ENCODE measurements around the gene SLC39A11. TPM values are rescaled to one million over a fixed set of nuclear protein-coding genes. Genes with fewer than 3 reads are reported as not detected.

The SLC39A11 gene
- total RNA-seq, 1 donor from 2014 or later = 21.5 TPM

DNA sequence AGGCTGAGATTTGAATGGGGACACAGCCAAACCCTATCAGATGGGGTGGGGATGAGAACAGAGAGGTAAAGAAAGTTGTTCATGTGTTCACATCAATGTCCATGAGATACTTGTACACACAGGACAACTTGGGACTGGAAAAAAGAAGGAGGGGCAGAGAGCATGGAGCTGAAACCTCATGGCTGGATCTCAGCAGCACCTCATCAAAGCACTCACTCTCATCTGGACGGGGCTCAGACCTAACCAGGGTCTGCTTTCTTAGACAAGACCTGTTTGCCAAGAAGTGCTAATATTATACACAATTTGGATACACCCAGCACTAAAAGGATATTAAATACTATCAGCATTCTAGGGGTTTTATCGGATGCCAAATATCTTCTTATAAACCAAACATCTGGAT lies 399.8 kb downstream of the SLC39A11 start:
- H3K27ac Mint-ChIP-seq (ENCODE audit: unreplicated experiment) = no peak overlapping the region
- TF ChIP-seq EZH2 (IDR thresholded peaks at IDR 0.05; ENCODE audit: insufficient read depth, low read length) = no peak
- TF ChIP-seq, protein P1, sequence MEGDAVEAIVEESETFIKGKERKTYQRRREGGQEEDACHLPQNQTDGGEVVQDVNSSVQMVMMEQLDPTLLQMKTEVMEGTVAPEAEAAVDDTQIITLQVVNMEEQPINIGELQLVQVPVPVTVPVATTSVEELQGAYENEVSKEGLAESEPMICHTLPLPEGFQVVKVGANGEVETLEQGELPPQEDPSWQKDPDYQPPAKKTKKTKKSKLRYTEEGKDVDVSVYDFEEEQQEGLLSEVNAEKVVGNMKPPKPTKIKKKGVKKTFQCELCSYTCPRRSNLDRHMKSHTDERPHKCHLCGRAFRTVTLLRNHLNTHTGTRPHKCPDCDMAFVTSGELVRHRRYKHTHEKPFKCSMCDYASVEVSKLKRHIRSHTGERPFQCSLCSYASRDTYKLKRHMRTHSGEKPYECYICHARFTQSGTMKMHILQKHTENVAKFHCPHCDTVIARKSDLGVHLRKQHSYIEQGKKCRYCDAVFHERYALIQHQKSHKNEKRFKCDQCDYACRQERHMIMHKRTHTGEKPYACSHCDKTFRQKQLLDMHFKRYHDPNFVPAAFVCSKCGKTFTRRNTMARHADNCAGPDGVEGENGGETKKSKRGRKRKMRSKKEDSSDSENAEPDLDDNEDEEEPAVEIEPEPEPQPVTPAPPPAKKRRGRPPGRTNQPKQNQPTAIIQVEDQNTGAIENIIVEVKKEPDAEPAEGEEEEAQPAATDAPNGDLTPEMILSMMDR (IDR thresholded peaks at IDR 0.05; ENCODE audit: insufficient read depth, low read depth, low read length) = no peak
- no peaks in the 10 kb centered on the region for H3K9me3 ChIP-seq (ENCODE audit: insufficient read depth, low read depth, low read length)
- H3K36me3 Mint-ChIP-seq (ENCODE audit: low read depth, unreplicated experiment) = peaks cover 12% of the 10 kb centered on the region
- no peak overlapping the region for H3K4me2 ChIP-seq (ENCODE audit: low read length)
- H3K4me3 Mint-ChIP-seq (ENCODE audit: unreplicated experiment) = no peak overlapping the region
- H3K4me1 Mint-ChIP-seq (ENCODE audit: low read depth, unreplicated experiment) = peaks cover 3% of the 10 kb centered on the region
- H3K27ac ChIP-seq (ENCODE audit: low read depth, low read length) = peak overlapping the region; percentile 91
- no peak overlapping the region for H3K4me3 ChIP-seq (ENCODE audit: insufficient read depth, low read depth, low read length)
- H3K79me2 ChIP-seq (ENCODE audit: insufficient read depth, low read length) = no peaks in the 10 kb centered on the region
- H3K9ac ChIP-seq (ENCODE audit: low read length) = peak overlapping the region; percentile 63
- peaks cover 6% of the 10 kb centered on the region for H3K27me3 Mint-ChIP-seq (ENCODE audit: low read depth, unreplicated experiment)
- no peaks in the 10 kb centered on the region for H3K27me3 ChIP-seq (ENCODE audit: insufficient read depth, low read length)
- H3K4me1 ChIP-seq (ENCODE audit: insufficient read depth, low read length) = peaks cover 16% of the 10 kb centered on the region
- H4K20me1 ChIP-seq (ENCODE audit: insufficient read depth, low read length) = no peaks in the 10 kb centered on the region
- peaks cover 5% of the 10 kb centered on the region for H3K9me3 Mint-ChIP-seq (ENCODE audit: unreplicated experiment)
- H2AFZ ChIP-seq (ENCODE audit: low read depth, low read length) = no peak overlapping the region
- H3K36me3 ChIP-seq (ENCODE audit: insufficient read depth, low read length) = no peaks in the 10 kb centered on the region
- DNase-seq (ENCODE audit: low read depth) = no peak
- FAIRE-seq = no peak

DNA sequence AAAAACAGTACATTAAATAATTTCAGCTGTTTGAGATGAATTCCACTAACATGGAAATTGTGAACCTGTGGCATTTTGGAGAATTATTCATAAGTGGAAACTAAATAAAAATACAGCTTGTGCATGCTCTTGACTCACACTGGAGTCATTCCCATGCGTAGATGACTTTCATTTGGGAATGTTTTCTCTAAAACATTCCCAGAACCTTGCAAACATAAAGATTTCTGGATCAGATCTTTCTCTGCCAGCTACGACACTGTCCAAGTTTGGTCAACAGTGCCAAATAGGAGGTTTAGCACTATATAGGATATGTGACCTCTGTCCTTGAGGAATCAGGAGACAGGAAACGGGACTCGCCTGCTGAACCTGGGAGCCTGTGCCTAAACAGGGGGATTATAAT lies 400.9 kb downstream of the SLC39A11 start:
- TF ChIP-seq EZH2 (IDR thresholded peaks at IDR 0.05; ENCODE audit: insufficient read depth, low read length) = no peak
- TF ChIP-seq, protein P1 (IDR thresholded peaks at IDR 0.05; ENCODE audit: insufficient read depth, low read depth, low read length) = no peak
- no peaks in the 10 kb centered on the region for H3K36me3 ChIP-seq (ENCODE audit: insufficient read depth, low read length)
- FAIRE-seq (peak; percentile 43), DNase-seq (ENCODE audit: low read depth) (peak; percentile 87)
- no peak overlapping the region for H3K4me3 Mint-ChIP-seq (ENCODE audit: unreplicated experiment)
- H3K27me3 Mint-ChIP-seq (ENCODE audit: low read depth, unreplicated experiment) = peaks cover 6% of the 10 kb centered on the region
- no peaks in the 10 kb centered on the region for H4K20me1 ChIP-seq (ENCODE audit: insufficient read depth, low read length)
- H3K9me3 ChIP-seq (ENCODE audit: insufficient read depth, low read depth, low read length) = no peaks in the 10 kb centered on the region
- H3K36me3 Mint-ChIP-seq (ENCODE audit: low read depth, unreplicated experiment) = peaks cover 12% of the 10 kb centered on the region
- H3K4me1 ChIP-seq (ENCODE audit: insufficient read depth, low read length) = peaks cover 16% of the 10 kb centered on the region
- peaks cover 5% of the 10 kb centered on the region for H3K9me3 Mint-ChIP-seq (ENCODE audit: unreplicated experiment)
- no peaks in the 10 kb centered on the region for H3K79me2 ChIP-seq (ENCODE audit: insufficient read depth, low read length)
- H3K27ac Mint-ChIP-seq (ENCODE audit: unreplicated experiment) = no peak overlapping the region
- peak overlapping the region; percentile 58 for H3K4me2 ChIP-seq (ENCODE audit: low read length)
- no peaks in the 10 kb centered on the region for H3K4me1 Mint-ChIP-seq (ENCODE audit: low read depth, unreplicated experiment)
- no peaks in the 10 kb centered on the region for H3K27me3 ChIP-seq (ENCODE audit: insufficient read depth, low read length)
- H3K9ac ChIP-seq (ENCODE audit: low read length) = peak overlapping the region; percentile 63
- peak overlapping the region; percentile 91 for H3K27ac ChIP-seq (ENCODE audit: low read depth, low read length)
- H3K4me3 ChIP-seq (ENCODE audit: insufficient read depth, low read depth, low read length) = no peak overlapping the region
- no peak overlapping the region for H2AFZ ChIP-seq (ENCODE audit: low read depth, low read length)

DNA sequence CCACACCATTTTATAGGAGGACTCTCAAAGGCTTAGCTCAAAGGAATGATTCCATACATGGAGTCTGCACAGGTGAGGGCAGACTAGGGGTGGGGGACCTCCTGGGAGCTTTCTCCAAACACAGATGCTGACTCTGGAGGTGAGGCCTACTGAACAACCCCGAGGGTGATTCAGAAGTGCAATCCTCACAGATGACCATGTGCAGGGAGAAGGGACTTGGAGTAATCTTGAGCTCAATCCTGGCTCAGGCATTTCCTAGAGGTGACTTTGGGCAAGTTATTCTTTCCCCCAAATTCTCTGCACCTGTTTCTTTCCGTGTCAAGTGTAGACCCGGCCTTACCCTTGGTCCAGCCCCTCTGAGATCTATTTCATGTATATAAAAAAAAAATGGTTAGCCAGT lies 401.5 kb downstream of the SLC39A11 start:
- Mint-ChIP-seq H3K4me1 (ENCODE audit: low read depth, unreplicated experiment) (no peaks in the 10 kb centered on the region), H3K27ac (ENCODE audit: unreplicated experiment) (no peak overlapping the region), H3K27me3 (ENCODE audit: low read depth, unreplicated experiment) (peaks cover 6% of the 10 kb centered on the region), H3K9me3 (ENCODE audit: unreplicated experiment) (peaks cover 5% of the 10 kb centered on the region), H3K4me3 (ENCODE audit: unreplicated experiment) (no peak overlapping the region), H3K36me3 (ENCODE audit: low read depth, unreplicated experiment) (peaks cover 12% of the 10 kb centered on the region)
- Histone ChIP-seq H4K20me1 (ENCODE audit: insufficient read depth, low read length) (no peaks in the 10 kb centered on the region), H3K27ac (ENCODE audit: low read depth, low read length) (peak overlapping the region; percentile 91), H2AFZ (ENCODE audit: low read depth, low read length) (no peak overlapping the region), H3K4me1 (ENCODE audit: insufficient read depth, low read length) (peaks cover 16% of the 10 kb centered on the region), H3K36me3 (ENCODE audit: insufficient read depth, low read length) (no peaks in the 10 kb centered on the region), H3K9me3 (ENCODE audit: insufficient read depth, low read depth, low read length) (no peaks in the 10 kb centered on the region), H3K4me2 (ENCODE audit: low read length) (peak overlapping the region; percentile 58), H3K79me2 (ENCODE audit: insufficient read depth, low read length) (no peaks in the 10 kb centered on the region), H3K27me3 (ENCODE audit: insufficient read depth, low read length) (no peaks in the 10 kb centered on the region), H3K9ac (ENCODE audit: low read length) (peak overlapping the region; percentile 63), H3K4me3 (ENCODE audit: insufficient read depth, low read depth, low read length) (no peak overlapping the region)
- DNase-seq (ENCODE audit: low read depth) (no peak), FAIRE-seq (no peak)
- TF ChIP-seq, protein P1 (IDR thresholded peaks at IDR 0.05; ENCODE audit: insufficient read depth, low read depth, low read length) = no peak
- no peak for TF ChIP-seq EZH2 (IDR thresholded peaks at IDR 0.05; ENCODE audit: insufficient read depth, low read length)

Measured in astrocyte (in vitro differentiated cells and primary cell).